CD4-positive, CD25-positive, alpha-beta regulatory T cell (primary cell): ENCODE results near the gene GMDS. TPM values are rescaled to one million over a fixed set of nuclear protein-coding genes. Genes with fewer than 3 reads are reported as not detected.

Experiments
- ATAC-seq, 2 donors: fragments of 150-1000 bp; cut with Tn5 transposase; one replicate each; pipeline ENCODE4 v1.10.0; 2021; ENCODE audit warnings: low read depth in 2 of 2, moderate number of reproducible peaks in 2 of 2, moderate library complexity in 1 of 2
- DNase-seq, 3 donors: peaks; one replicate each; pipeline versions ENCODE4 v3.0.0 to v3.0.0-alpha.2; 2012 to 2022; ENCODE audit warnings: mixed read lengths in 1 of 3
- H3K27ac ChIP-seq: one replicate; pipeline ENCODE4 v1.7.0; 2013; ENCODE audit warnings: mild to moderate bottlenecking, low read length; ENCODE audit not compliant: insufficient read depth, poor library complexity, severe bottlenecking
- H3K27me3 ChIP-seq: one replicate; pipeline ENCODE4 v1.7.0; 2013; ENCODE audit warnings: low read length; ENCODE audit not compliant: control insufficient read depth, insufficient read depth
- H3K36me3 ChIP-seq: one replicate; pipeline ENCODE4 v1.7.0; 2013; ENCODE audit warnings: mild to moderate bottlenecking, low read length, moderate library complexity; ENCODE audit not compliant: control insufficient read depth, insufficient read depth
- H3K4me1 ChIP-seq: 2 replicates; pipeline ENCODE4 v1.7.0; 2013; ENCODE audit warnings: mild to moderate bottlenecking, low read length; ENCODE audit not compliant: insufficient read depth, control insufficient read depth, poor library complexity, severe bottlenecking
- H3K4me3 ChIP-seq: one replicate; pipeline ENCODE4 v1.7.0; 2013; ENCODE audit warnings: low read depth, mild to moderate bottlenecking, low read length, moderate library complexity
- H3K9me3 ChIP-seq, 2 experiments: 1 replicate in 1 of 2; 2 replicates in 1 of 2; pipeline ENCODE4 v1.7.0; 2013; ENCODE audit warnings: low read length in 2 of 2, mild to moderate bottlenecking in 1 of 2, moderate library complexity in 1 of 2; ENCODE audit not compliant: control insufficient read depth in 2 of 2
- H3K27ac Mint-ChIP-seq, 3 donors: one replicate each; pipeline ENCODE4 v1.8.0; 2020 to 2022; ENCODE audit warnings: mild to moderate bottlenecking in 3 of 3, mixed read lengths in 3 of 3, moderate library complexity in 2 of 3
- H3K27me3 Mint-ChIP-seq: one replicate; pipeline ENCODE4 v1.8.0; 2022; ENCODE audit warnings: mild to moderate bottlenecking, mixed read lengths
- H3K36me3 Mint-ChIP-seq: one replicate; pipeline ENCODE4 v1.8.0; 2020; ENCODE audit warnings: mixed read lengths
- H3K4me1 Mint-ChIP-seq, 4 donors: one replicate each; pipeline ENCODE4 v1.8.0; 2020 to 2022; ENCODE audit warnings: mixed read lengths in 4 of 4, mild to moderate bottlenecking in 1 of 4
- H3K4me3 Mint-ChIP-seq, 4 donors: one replicate each; pipeline ENCODE4 v1.8.0; 2020 to 2022; ENCODE audit warnings: mild to moderate bottlenecking in 4 of 4, mixed read lengths in 4 of 4, moderate library complexity in 3 of 4
- H3K9me3 Mint-ChIP-seq, 7 donors: one replicate each; pipeline ENCODE4 v1.8.0; 2020 to 2022; ENCODE audit warnings: mixed read lengths in 7 of 7, mild to moderate bottlenecking in 3 of 7, moderate library complexity in 2 of 7
- polyA plus RNA-seq, 4 donors: library from polyadenylated mRNA; unstranded; fragments of 300-500 nt; fragmentation: Illumina TruSeq; gene quantifications; one replicate each; pipeline ENCODE4 v1.2.3, GENCODE V29; 2021
- total RNA-seq: library from RNA; stranded (reverse); gene quantifications from one replicate; pipeline ENCODE4 v1.2.3, GENCODE V29; 2022

GMDS gene
- total and polyA plus RNA-seq, 5 donors from 2014 or later, result 17.5 to 23.9 (median 20.2) TPM

DNA sequence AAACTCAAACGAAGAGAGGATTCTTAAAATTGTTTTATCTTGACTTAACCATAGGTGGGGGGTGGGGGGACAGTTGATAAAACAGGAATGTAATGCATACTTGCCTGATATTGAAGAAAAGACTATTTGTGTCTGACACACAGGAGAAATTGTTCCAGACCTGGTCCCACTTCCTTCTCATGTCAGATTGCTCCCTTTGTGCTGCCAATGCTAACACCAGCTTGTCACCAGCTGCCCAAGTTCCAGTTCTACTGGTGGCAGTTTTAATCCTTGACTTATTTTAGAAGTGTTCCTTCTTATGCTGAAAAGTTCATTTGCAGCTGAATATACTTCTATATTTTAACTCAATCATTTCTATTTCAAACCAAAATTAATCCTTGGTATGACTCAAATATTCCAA is 127.3 kb downstream of the GMDS start:
- H3K9me3 Mint-ChIP-seq, result no peaks in the 10 kb centered on the region
- H3K36me3 Mint-ChIP-seq, result peaks cover 24% of the 10 kb centered on the region
- H3K4me3 ChIP-seq, result no peak overlapping the region
- H3K27me3 Mint-ChIP-seq, result no peaks in the 10 kb centered on the region
- H3K27ac ChIP-seq, result no peak overlapping the region
- no peaks in the 10 kb centered on the region for H3K4me1 ChIP-seq
- no peak for DNase-seq
- no peaks in the 10 kb centered on the region for H3K9me3 ChIP-seq
- no peaks in the 10 kb centered on the region for H3K36me3 ChIP-seq
- H3K4me3 Mint-ChIP-seq, result no peak overlapping the region
- H3K4me1 Mint-ChIP-seq, result peaks cover 2 to 10% (median 5%) of the 10 kb centered on the region in 4 donors
- no peaks in the 10 kb centered on the region for H3K27me3 ChIP-seq
- H3K27ac Mint-ChIP-seq, result no peak overlapping the region
- no peak for ATAC-seq

DNA sequence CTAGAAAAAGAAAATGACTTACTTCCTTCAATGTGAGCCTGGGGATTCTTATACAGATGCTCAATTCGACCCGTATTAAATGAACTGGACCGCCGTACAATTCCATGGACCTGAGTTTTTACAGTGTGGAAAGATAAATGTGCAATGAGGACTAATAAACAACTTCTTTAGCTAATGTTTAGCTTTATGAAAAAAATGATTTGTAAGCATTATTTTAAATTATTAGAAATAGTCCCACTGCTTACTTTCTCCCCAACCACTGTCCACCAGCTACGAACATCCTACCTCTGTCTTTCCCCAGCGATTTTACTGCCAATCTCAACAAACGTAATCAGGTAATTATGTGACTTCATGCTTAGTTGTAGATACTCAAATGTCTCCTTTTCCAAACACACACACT is 128.0 kb downstream of the GMDS start:
- peaks cover 5 to 14% (median 11%) of the 10 kb centered on the region in 4 donors for H3K4me1 Mint-ChIP-seq
- peaks cover 24% of the 10 kb centered on the region for H3K36me3 Mint-ChIP-seq
- no peak overlapping the region for H3K27ac Mint-ChIP-seq
- H3K4me1 ChIP-seq, result no peaks in the 10 kb centered on the region
- H3K27me3 Mint-ChIP-seq, result no peaks in the 10 kb centered on the region
- H3K9me3 ChIP-seq, result no peaks in the 10 kb centered on the region
- H3K9me3 Mint-ChIP-seq, result no peaks in the 10 kb centered on the region
- no peak overlapping the region for H3K27ac ChIP-seq
- no peak overlapping the region for H3K4me3 ChIP-seq
- no peak overlapping the region for H3K4me3 Mint-ChIP-seq
- H3K27me3 ChIP-seq, result no peaks in the 10 kb centered on the region
- no peaks in the 10 kb centered on the region for H3K36me3 ChIP-seq
- DNase-seq, result no peak
- no peak for ATAC-seq

DNA sequence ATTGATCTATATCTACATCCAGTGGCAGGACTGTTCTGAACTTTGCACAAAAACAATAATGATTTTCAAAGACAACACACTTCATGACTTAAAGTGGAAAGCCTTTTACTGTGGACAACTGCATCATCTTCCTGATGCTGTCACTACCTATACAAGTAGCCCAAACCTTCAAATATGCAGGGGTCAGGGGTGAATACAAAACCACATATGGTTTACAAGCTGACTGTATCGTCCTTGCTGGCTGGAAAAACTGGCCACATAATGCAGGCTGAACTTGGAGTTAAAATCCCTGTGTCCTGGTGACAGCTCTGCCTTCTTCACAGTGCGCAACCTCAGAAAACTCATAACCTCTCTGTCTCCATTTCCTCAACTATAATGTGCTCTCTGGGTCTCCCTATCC is 128.9 kb downstream of the GMDS start:
- Mint-ChIP-seq H3K9me3 (no peaks in the 10 kb centered on the region), H3K4me1 (peaks cover 12 to 18% (median 15%) of the 10 kb centered on the region in 4 donors), H3K27me3 (no peaks in the 10 kb centered on the region), H3K27ac (no peak overlapping the region), H3K4me3 (no peak overlapping the region), H3K36me3 (peaks cover 17% of the 10 kb centered on the region)
- no peaks in the 10 kb centered on the region for H3K36me3 ChIP-seq
- ATAC-seq (no peak), DNase-seq (no peak)
- H3K27ac ChIP-seq, result no peak overlapping the region
- no peaks in the 10 kb centered on the region for H3K9me3 ChIP-seq
- no peak overlapping the region for H3K4me3 ChIP-seq
- H3K4me1 ChIP-seq, result peaks cover under 1% of the 10 kb centered on the region
- no peaks in the 10 kb centered on the region for H3K27me3 ChIP-seq

DNA sequence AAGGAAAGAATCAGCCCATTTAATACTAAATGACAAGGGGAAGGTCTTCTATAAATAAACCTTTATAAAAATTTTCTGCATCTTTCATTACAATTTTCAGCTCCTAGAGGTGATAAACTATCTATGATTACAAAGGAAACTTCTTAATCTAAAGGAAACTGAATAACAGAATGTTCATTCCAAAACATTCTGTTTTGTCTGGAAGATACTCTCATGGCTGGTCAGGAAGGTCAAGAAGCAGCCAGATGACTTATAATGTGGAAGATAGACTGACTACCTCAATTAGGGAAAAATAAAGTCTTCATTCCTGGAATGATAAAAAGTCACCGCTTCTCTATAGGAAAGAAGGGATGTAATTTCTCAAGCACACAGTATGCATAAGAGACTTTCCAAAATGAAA is 131.3 kb downstream of the GMDS start:
- DNase-seq (no peak), ATAC-seq (no peak)
- no peaks in the 10 kb centered on the region for H3K9me3 Mint-ChIP-seq
- H3K9me3 ChIP-seq, result no peaks in the 10 kb centered on the region
- H3K36me3 Mint-ChIP-seq, result peaks cover 14% of the 10 kb centered on the region
- peaks cover 18 to 30% (median 26%) of the 10 kb centered on the region in 4 donors for H3K4me1 Mint-ChIP-seq
- H3K27me3 Mint-ChIP-seq, result no peaks in the 10 kb centered on the region
- no peaks in the 10 kb centered on the region for H3K27me3 ChIP-seq
- no peak overlapping the region for H3K4me3 ChIP-seq
- no peak overlapping the region for H3K4me3 Mint-ChIP-seq
- no peaks in the 10 kb centered on the region for H3K36me3 ChIP-seq
- no peak overlapping the region for H3K27ac ChIP-seq
- peaks cover 4% of the 10 kb centered on the region for H3K4me1 ChIP-seq
- no peak overlapping the region for H3K27ac Mint-ChIP-seq

DNA sequence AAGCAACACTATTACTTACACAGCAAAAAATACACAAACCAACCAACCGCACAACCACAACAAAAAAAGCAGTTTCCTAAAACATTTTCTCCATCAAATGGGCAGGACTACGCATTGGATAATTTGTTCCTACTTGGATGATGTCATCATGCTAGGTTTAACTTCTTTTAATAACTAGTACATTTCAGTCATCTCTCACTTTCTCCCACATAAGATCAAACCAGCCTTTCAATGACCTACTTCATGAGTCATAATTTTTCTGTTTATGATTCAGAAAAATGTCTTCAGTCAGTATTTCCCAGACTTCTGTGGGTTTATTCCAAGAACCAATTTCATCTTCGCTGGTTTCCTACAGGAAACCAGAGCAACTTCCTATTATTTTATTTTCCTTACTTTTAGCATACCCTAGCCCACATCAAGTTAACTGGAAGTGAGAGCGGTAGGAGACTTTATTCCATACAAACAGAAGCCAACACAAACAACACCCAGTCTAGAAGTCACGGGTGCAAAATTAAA is 134.2 kb downstream of the GMDS start:
- H3K27me3 ChIP-seq, result no peaks in the 10 kb centered on the region
- peaks cover 21% of the 10 kb centered on the region for H3K36me3 Mint-ChIP-seq
- ATAC-seq (no peak), DNase-seq (peak in 1 of 3 donors; percentile 35)
- peak overlapping the region; percentile 34 to 71 (median 65) for H3K27ac Mint-ChIP-seq
- H3K27ac ChIP-seq, result no peak overlapping the region
- peaks cover 4% of the 10 kb centered on the region for H3K4me1 ChIP-seq
- peak overlapping the region; percentile 59 for H3K4me3 ChIP-seq
- no peaks in the 10 kb centered on the region for H3K27me3 Mint-ChIP-seq
- no peaks in the 10 kb centered on the region for H3K9me3 ChIP-seq
- H3K9me3 Mint-ChIP-seq, result no peaks in the 10 kb centered on the region
- H3K4me3 Mint-ChIP-seq, result peak overlapping the region in 3 of 4 donors; percentile 34 to 87 (median 55)
- H3K4me1 Mint-ChIP-seq, result peaks cover 18 to 30% (median 26%) of the 10 kb centered on the region in 4 donors
- H3K36me3 ChIP-seq, result no peaks in the 10 kb centered on the region

DNA sequence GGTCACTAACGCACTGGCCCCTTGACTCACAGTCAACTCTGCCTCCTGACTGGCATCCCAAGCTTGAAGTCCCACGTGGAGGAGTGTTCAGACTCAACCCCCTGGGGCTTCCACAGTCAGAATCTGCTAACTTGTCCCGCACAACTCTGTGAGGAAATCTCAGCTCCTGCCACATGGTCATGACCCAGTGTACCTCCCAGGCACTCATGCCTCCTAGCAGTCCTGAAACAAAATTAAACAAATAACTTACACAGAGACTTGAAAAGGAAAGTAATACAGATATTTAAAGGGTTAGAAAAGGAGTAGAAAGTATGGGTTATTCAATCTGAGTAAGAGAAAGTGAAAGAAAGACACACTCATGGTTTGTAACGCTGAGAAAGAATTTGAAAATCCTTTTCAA is 134.9 kb downstream of the GMDS start:
- DNase-seq, result peak in 1 of 3 donors; percentile 19
- H3K27ac ChIP-seq, result no peak overlapping the region
- no peaks in the 10 kb centered on the region for H3K27me3 ChIP-seq
- peaks cover 4% of the 10 kb centered on the region for H3K4me1 ChIP-seq
- no peak for ATAC-seq
- no peaks in the 10 kb centered on the region for H3K27me3 Mint-ChIP-seq
- H3K9me3 Mint-ChIP-seq, result no peaks in the 10 kb centered on the region
- peaks cover 21% of the 10 kb centered on the region for H3K36me3 Mint-ChIP-seq
- H3K36me3 ChIP-seq, result no peaks in the 10 kb centered on the region
- H3K4me1 Mint-ChIP-seq, result peaks cover 18 to 30% (median 26%) of the 10 kb centered on the region in 4 donors
- no peaks in the 10 kb centered on the region for H3K9me3 ChIP-seq
- H3K4me3 ChIP-seq, result peak overlapping the region; percentile 59
- peak overlapping the region in 3 of 4 donors; percentile 34 to 87 (median 55) for H3K4me3 Mint-ChIP-seq
- H3K27ac Mint-ChIP-seq, result peak overlapping the region in 2 of 3 donors; percentile 65 to 71

DNA sequence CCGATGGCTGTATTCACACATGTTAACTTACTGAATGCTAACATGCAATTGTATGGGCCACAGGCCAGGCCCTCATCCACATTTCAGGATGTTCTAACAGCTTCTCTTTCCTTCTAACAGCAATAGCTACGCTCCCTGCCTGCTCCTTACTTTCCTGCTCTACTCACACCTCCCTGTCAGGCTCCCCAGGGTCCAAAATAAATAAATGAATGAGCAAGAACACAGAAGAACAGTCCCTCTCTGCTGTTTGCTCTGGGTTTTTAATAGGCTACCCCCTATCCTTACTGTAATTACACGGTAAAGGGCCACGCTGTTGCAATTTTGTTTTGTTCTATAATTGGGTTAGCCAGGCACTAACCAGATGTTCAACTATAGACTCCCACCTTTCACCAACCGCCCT is 135.6 kb downstream of the GMDS start:
- Histone ChIP-seq H3K27me3 (no peaks in the 10 kb centered on the region), H3K4me3 (no peak overlapping the region), H3K36me3 (no peaks in the 10 kb centered on the region), H3K27ac (no peak overlapping the region), H3K9me3 (no peaks in the 10 kb centered on the region), H3K4me1 (peaks cover 4% of the 10 kb centered on the region)
- no peak for DNase-seq
- H3K4me3 Mint-ChIP-seq, result no peak overlapping the region
- H3K36me3 Mint-ChIP-seq, result peaks cover 19% of the 10 kb centered on the region
- H3K27me3 Mint-ChIP-seq, result no peaks in the 10 kb centered on the region
- no peaks in the 10 kb centered on the region for H3K9me3 Mint-ChIP-seq
- no peak for ATAC-seq
- H3K4me1 Mint-ChIP-seq, result peaks cover 18 to 30% (median 26%) of the 10 kb centered on the region in 4 donors
- no peak overlapping the region for H3K27ac Mint-ChIP-seq

DNA sequence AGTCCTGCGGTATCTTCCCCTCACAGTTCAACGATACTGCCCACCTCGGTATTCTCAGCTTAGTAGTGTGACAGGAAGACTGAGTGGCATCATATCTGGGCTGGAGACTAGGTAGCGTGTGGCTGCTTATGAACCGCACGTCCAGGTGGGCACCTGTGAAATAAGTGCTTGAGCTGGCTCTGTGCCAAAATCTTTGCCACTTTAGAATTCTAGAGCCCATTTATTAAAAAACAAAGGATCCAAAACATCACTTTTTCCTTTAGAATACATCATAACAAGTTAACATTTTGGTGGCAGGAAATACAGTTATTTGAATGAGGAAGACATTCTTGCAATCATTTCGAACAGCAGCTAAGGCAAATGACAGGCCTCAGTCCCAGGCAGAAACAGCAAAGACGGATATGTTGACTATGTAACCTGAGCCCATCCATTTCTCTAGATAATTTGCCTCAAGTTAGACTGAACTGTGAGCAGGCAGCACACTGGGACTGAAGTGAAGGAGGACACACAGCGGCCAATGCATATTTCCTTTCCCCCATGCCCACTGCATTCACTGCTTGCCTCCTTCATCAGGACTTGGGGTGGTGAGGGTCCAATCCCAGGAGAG is 136.6 kb downstream of the GMDS start:
- H3K4me3 ChIP-seq, result no peak overlapping the region
- ATAC-seq (no peak), DNase-seq (no peak)
- H3K27ac ChIP-seq, result no peak overlapping the region
- no peaks in the 10 kb centered on the region for H3K9me3 Mint-ChIP-seq
- H3K27me3 Mint-ChIP-seq, result no peaks in the 10 kb centered on the region
- H3K9me3 ChIP-seq, result no peaks in the 10 kb centered on the region
- peak overlapping the region in 1 of 3 donors; percentile 64 for H3K27ac Mint-ChIP-seq
- H3K4me3 Mint-ChIP-seq, result no peak overlapping the region
- peaks cover 16 to 26% (median 25%) of the 10 kb centered on the region in 4 donors for H3K4me1 Mint-ChIP-seq
- peaks cover 17% of the 10 kb centered on the region for H3K36me3 Mint-ChIP-seq
- no peaks in the 10 kb centered on the region for H3K27me3 ChIP-seq
- H3K4me1 ChIP-seq, result peaks cover 4% of the 10 kb centered on the region
- H3K36me3 ChIP-seq, result no peaks in the 10 kb centered on the region
